Prostate gland (tissue), 2 donors: ENCODE results near the gene TTLL5.

Source experiments
- POLR2A ChIP-seq: fragments of 450-650 bp; IDR thresholded peaks from one replicate; pipeline ENCODE4 v1.6.1; 2016; ENCODE audit warnings: antibody characterized with exemption, mild to moderate bottlenecking
- TF ChIP-seq, protein P1 (sequence below), 4 experiments: fragments of 200-600 bp in 2 of 4; fragments of 450-650 bp in 2 of 4; sonication (generic) in 2 of 4; IDR thresholded peaks; 1 replicate in 3 of 4; 2 replicates in 1 of 4; pipeline ENCODE4 v1.5.1; 2016 to 2019; ENCODE audit warnings: antibody characterized with exemption in 4 of 4, mild to moderate bottlenecking in 2 of 4, moderate library complexity in 2 of 4

DNA sequence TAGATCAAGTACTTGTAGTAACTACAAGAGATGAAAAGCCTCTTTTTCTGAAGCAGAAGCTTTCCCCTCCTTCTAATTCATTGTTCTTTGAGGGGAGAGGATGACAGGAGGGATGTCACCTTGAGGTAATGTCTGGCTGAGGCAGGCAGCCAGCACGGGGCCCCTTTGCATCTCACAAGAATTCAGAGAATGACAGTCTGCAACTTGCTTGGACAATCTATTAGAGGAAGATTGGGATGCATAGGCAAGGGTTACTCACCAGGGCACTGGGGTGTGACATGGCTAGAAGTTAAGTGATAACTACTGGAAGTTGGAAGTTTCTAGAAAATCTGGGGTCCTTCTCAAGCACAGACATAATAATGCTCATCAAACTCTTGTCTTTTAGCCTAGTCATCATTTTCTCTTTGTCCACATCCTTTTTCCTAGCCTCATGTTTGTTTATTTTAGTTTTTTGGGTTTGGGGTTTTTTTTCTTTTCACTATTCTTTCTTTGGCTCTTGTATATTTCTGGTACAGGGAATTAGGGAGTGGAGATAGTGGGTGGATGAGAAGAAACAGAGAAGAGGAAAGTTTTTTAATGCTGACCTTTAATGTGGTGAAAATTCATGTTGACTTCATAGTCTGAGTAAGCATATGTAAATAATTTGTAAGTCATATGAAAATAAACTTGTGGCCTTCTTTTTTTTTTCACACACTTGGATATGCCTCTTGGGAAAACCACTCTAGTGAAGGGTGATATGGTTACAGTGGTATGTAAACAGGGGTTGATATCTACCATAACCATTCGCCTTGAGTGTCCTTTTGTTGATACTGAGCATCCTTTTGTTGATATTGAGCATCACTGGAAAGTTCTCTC, 55.1 kb downstream of the TTLL5 start:
- TF ChIP-seq, protein P1, sequence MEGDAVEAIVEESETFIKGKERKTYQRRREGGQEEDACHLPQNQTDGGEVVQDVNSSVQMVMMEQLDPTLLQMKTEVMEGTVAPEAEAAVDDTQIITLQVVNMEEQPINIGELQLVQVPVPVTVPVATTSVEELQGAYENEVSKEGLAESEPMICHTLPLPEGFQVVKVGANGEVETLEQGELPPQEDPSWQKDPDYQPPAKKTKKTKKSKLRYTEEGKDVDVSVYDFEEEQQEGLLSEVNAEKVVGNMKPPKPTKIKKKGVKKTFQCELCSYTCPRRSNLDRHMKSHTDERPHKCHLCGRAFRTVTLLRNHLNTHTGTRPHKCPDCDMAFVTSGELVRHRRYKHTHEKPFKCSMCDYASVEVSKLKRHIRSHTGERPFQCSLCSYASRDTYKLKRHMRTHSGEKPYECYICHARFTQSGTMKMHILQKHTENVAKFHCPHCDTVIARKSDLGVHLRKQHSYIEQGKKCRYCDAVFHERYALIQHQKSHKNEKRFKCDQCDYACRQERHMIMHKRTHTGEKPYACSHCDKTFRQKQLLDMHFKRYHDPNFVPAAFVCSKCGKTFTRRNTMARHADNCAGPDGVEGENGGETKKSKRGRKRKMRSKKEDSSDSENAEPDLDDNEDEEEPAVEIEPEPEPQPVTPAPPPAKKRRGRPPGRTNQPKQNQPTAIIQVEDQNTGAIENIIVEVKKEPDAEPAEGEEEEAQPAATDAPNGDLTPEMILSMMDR (IDR thresholded peaks at IDR 0.05) = no peak
- TF ChIP-seq POLR2A = no peak
